GM10266 (cell line): ENCODE results near the gene AIF1L.

Experiments
- DNase-seq: peaks from one replicate; pipeline ENCODE4 v3.0.0; 2012; ENCODE audit errors: extremely low spot score
- CTCF ChIP-seq: IDR thresholded peaks from 2 replicates; pipeline ENCODE4 v1.5.1; 2012; ENCODE audit warnings: mild to moderate bottlenecking, low read depth; ENCODE audit not compliant: control insufficient read depth, insufficient read depth; ENCODE audit errors: missing control alignments

Gene AIF1L

GRCh38 chr9:131101207-131101964, 5.1 kb downstream of the AIF1L start:
- TF ChIP-seq CTCF = no peak
- no peak for DNase-seq

- no peak for TF ChIP-seq CTCF
- DNase-seq = no peak
These were observed 6.7 kb downstream of the AIF1L start for GRCh38 chr9:131103024-131103423.

GRCh38 chr9:131103535-131103934, 7.2 kb downstream of the AIF1L start:
- no peak for DNase-seq
- no peak for TF ChIP-seq CTCF

GRCh38 chr9:131104016-131104740, 7.8 kb downstream of the AIF1L start:
- DNase-seq = no peak
- no peak for TF ChIP-seq CTCF

GRCh38 chr9:131105952-131106351, 9.6 kb downstream of the AIF1L start:
- no peak for TF ChIP-seq CTCF
- no peak for DNase-seq

- no peak for TF ChIP-seq CTCF
- DNase-seq = no peak
These were observed 11.4 kb downstream of the AIF1L start for GRCh38 chr9:131107760-131108159.
